A549 (cell line): ENCODE results near the gene PKHD1. TPM values are rescaled to one million over a fixed set of nuclear protein-coding genes. Genes with fewer than 3 reads are reported as not detected.

ENCODE experiments used
- ATAC-seq, 2 experiments: fragments of 200-7000 bp in 1 of 2; fragments of >200 bp in 1 of 2; cut with Nextera tagmentation in 1 of 2; cut with Tn5 transposase in 1 of 2; 3 replicates each; pipeline versions ENCODE4 v1.8.0 to v1.9.1; 2018 to 2020; ENCODE audit warnings: mild to moderate bottlenecking in 1 of 2, moderate library complexity in 1 of 2
- CTCF ChIA-PET: fragments of 300-600 bp; sonication (Branson Sonifier 250); formaldehyde crosslinking; extraction: SDS; loops from one replicate; lab custom pipeline; 2021; ENCODE audit warnings: antibody characterized with exemption, inconsistent platforms; lab: Yijun Ruan, JAX
- POLR2A ChIA-PET: fragments of 350-600 bp; formaldehyde crosslinking; extraction: SDS; loops from one replicate; lab custom pipeline; 2021; ENCODE audit warnings: antibody characterized with exemption, inconsistent platforms; lab: Yijun Ruan, JAX
- DNase-seq, 2 experiments: peaks; one replicate each; pipeline versions ENCODE4 v3.0.0 to v3.0.0-alpha.2; 2011 to 2016; ENCODE audit warnings: low read depth in 1 of 2, low spot score in 1 of 2
- FAIRE-seq: peaks from 2 replicates; lab custom pipeline; 2011; peaks lifted over from hg19 to GRCh38; lab: Jason Lieb, UNC
- H3K27ac ChIP-seq, 2 experiments: fragments of >200 bp; sonication (Bioruptor Twin); formaldehyde crosslinking; 3 replicates each; pipeline ENCODE4 v1.5.1; 2016 to 2017
- H3K4me1 ChIP-seq: fragments of >200 bp; sonication (Bioruptor Twin); formaldehyde crosslinking; 3 replicates; pipeline ENCODE4 v1.6.1; 2016
- H3K4me2 ChIP-seq: fragments of >200 bp; sonication (Bioruptor Twin); formaldehyde crosslinking; 3 replicates; pipeline ENCODE4 v1.6.1; 2016
- H3K4me3 ChIP-seq: fragments of >200 bp; sonication (Bioruptor Twin); formaldehyde crosslinking; 3 replicates; pipeline ENCODE4 v1.5.1; 2016
- H3K9me3 ChIP-seq: fragments of >200 bp; sonication (Bioruptor Twin); formaldehyde crosslinking; 3 replicates; pipeline ENCODE4 v1.6.1; 2016
- ATOH8 ChIP-seq: fragments of 250-450 bp; sonication (Bioruptor Pico); IDR thresholded peaks from 2 replicates; pipeline ENCODE4 v1.5.0; 2020; ENCODE audit warnings: low read depth, mild to moderate bottlenecking, moderate library complexity
- BCL3 ChIP-seq: fragments of >200 bp; sonication (Bioruptor Twin); formaldehyde crosslinking; IDR thresholded peaks from 3 replicates; pipeline ENCODE4 v1.6.1; 2016
- CBX2 ChIP-seq: fragments of 200-600 bp; sonication (generic); IDR thresholded peaks from 2 replicates; pipeline ENCODE4 v1.6.1; 2016; ENCODE audit warnings: low read depth, mild to moderate bottlenecking, borderline replicate concordance
- CBX8 ChIP-seq: fragments of 200-600 bp; sonication (generic); IDR thresholded peaks from 2 replicates; pipeline ENCODE4 v1.6.1; 2016
- CEBPB ChIP-seq, 2 experiments: fragments of >200 bp in 1 of 2; sonication (Bioruptor Twin) in 1 of 2; formaldehyde crosslinking in 1 of 2; IDR thresholded peaks; 2 replicates each; pipeline ENCODE4 v1.6.1; 2012 to 2016
- E2F6 ChIP-seq: IDR thresholded peaks from 2 replicates; pipeline ENCODE4 v1.6.1; 2012; ENCODE audit warnings: low read depth, borderline replicate concordance
- EP300 ChIP-seq, 2 experiments: fragments of >200 bp; sonication (Bioruptor Twin); formaldehyde crosslinking; IDR thresholded peaks; 2 replicates in 1 of 2; 3 replicates in 1 of 2; pipeline ENCODE4 v1.6.1; 2016 to 2017
- FOSB ChIP-seq: fragments of 250-450 bp; sonication (Bioruptor Pico); IDR thresholded peaks from 2 replicates; pipeline ENCODE4 v1.5.0; 2020; ENCODE audit warnings: mild to moderate bottlenecking, moderate library complexity
- HDAC2 ChIP-seq: fragments of 200-600 bp; sonication (generic); IDR thresholded peaks from 2 replicates; pipeline ENCODE4 v1.6.1; 2016
- HEYL ChIP-seq: fragments of 250-450 bp; sonication (Bioruptor Pico); IDR thresholded peaks from 2 replicates; pipeline ENCODE4 v1.8.0; 2021; ENCODE audit warnings: mild to moderate bottlenecking, moderate library complexity
- HOXA7 ChIP-seq: fragments of 250-450 bp; sonication (Bioruptor Pico); IDR thresholded peaks from 2 replicates; pipeline ENCODE4 v1.5.0; 2020; ENCODE audit warnings: mild to moderate bottlenecking, moderate library complexity
- HOXB5 ChIP-seq: fragments of 250-450 bp; sonication (Bioruptor Pico); IDR thresholded peaks from 2 replicates; pipeline ENCODE4 v1.5.0; 2020; ENCODE audit warnings: mild to moderate bottlenecking, moderate library complexity
- KDM1A ChIP-seq: fragments of 200-600 bp; sonication (generic); IDR thresholded peaks from 2 replicates; pipeline ENCODE4 v1.6.1; 2016; ENCODE audit warnings: low read depth, mild to moderate bottlenecking
- NPAS2 ChIP-seq: fragments of 250-450 bp; sonication (Bioruptor Pico); IDR thresholded peaks from 2 replicates; pipeline ENCODE4 v1.8.0; 2022; ENCODE audit warnings: mild to moderate bottlenecking, moderate library complexity, borderline replicate concordance
- PHF8 ChIP-seq: fragments of 200-600 bp; sonication (generic); IDR thresholded peaks from 2 replicates; pipeline ENCODE4 v1.6.1; 2016; ENCODE audit warnings: low read depth, mild to moderate bottlenecking, antibody characterized with exemption, moderate library complexity, borderline replicate concordance
- POLR2A ChIP-seq: IDR thresholded peaks from 2 replicates; pipeline ENCODE4 v1.6.1; 2012; ENCODE audit warnings: mild to moderate bottlenecking, low read length
- RAD21 ChIP-seq, 2 experiments: fragments of >200 bp in 1 of 2; sonication (Bioruptor Twin) in 1 of 2; formaldehyde crosslinking in 1 of 2; IDR thresholded peaks in 1 of 2; conservative IDR thresholded peaks in 1 of 2; 2 replicates in 1 of 2; 3 replicates in 1 of 2; pipeline ENCODE4 v1.6.1; 2012 to 2018; ENCODE audit warnings: inconsistent platforms in 1 of 2
- RARB ChIP-seq: fragments of 250-450 bp; sonication (Bioruptor Pico); IDR thresholded peaks from 2 replicates; pipeline ENCODE4 v1.8.0; 2021; ENCODE audit warnings: mild to moderate bottlenecking, moderate library complexity
- RCOR1 ChIP-seq: fragments of 150-350 bp; IDR thresholded peaks from 2 replicates; pipeline ENCODE4 v1.6.1; 2014; ENCODE audit warnings: antibody characterized with exemption, low read length, low read depth
- USF2 ChIP-seq: fragments of 450-650 bp; IDR thresholded peaks from 2 replicates; pipeline ENCODE4 v1.6.1; 2014; ENCODE audit warnings: antibody characterized with exemption
- ZFP36 ChIP-seq: fragments of 450-650 bp; IDR thresholded peaks from 2 replicates; pipeline ENCODE4 v1.6.1; 2014; ENCODE audit warnings: borderline replicate concordance; ENCODE audit not compliant: partially characterized antibody
- ZNF302 ChIP-seq: fragments of 250-450 bp; sonication (Bioruptor Pico); IDR thresholded peaks from 2 replicates; pipeline ENCODE4 v1.9.0; 2021; ENCODE audit warnings: inconsistent platforms, mild to moderate bottlenecking, moderate library complexity
- ZSCAN20 ChIP-seq: fragments of 250-450 bp; sonication (Bioruptor Pico); IDR thresholded peaks from 2 replicates; pipeline ENCODE4 v1.8.0; 2022; ENCODE audit warnings: mild to moderate bottlenecking, moderate library complexity
- WGBS: methylation state at CpG from one replicate; pipeline ENCODE4 v1.1.6; 2017; ENCODE audit errors: missing lambda C conversion rate; 5-methylcytosine and 5-hydroxymethylcytosine counted together
- polyA plus RNA-seq, 4 experiments: library from polyadenylated mRNA; depleted of rRNA in 3 of 4; stranded (reverse); fragments of >200 nt; fragmentation: RNase III in 1 of 4; extraction: RNeasy Plus Mini Kit Qiagen cat#74134 plus additional on column Dnase treatment in 1 of 4; gene quantifications; 2 replicates in 3 of 4; 3 replicates in 1 of 4; pipeline ENCODE4 v1.2.3, GENCODE V29; 2011 to 2017
- TF ChIP-seq, protein P1 (sequence below): fragments of >200 bp; sonication (Bioruptor Twin); formaldehyde crosslinking; IDR thresholded peaks from 3 replicates; pipeline ENCODE4 v1.5.1; 2016
- TF ChIP-seq, protein P2 (sequence below): fragments of 250-450 bp; sonication (Bioruptor Pico); IDR thresholded peaks from 2 replicates; pipeline ENCODE4 v1.5.0; 2021; ENCODE audit warnings: mild to moderate bottlenecking, moderate library complexity, borderline replicate concordance

The PKHD1 gene
- polyA plus RNA-seq, 2 of the 4 experiments (the other 2 are of a cell fraction), result not detected

DNA sequence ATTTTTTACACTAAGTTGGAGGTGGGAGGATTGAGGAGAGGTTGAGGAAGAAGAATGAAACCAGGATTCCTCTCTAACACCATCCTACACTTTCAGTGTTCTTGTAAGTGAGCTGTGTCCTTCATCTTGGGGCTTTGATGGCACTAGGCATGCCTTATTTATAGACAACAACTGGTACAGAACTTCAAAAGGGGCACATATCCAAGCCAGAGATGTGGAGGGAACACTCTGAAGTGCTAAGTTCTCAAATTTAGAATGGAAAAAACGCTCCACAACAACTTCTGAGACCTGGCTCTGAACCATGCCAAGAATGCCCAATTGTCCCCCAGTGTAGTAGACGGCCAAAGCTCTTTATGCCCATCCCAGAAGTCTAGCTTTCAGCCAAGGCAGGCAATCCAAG is 16.2 kb upstream of the PKHD1 start:
- POLR2A ChIA-PET, result no interaction called here
- no peak for TF ChIP-seq FOSB
- TF ChIP-seq HEYL (CRISPR knock-in tag), result no peak
- TF ChIP-seq KDM1A, result no peak
- TF ChIP-seq ZFP36, result no peak
- TF ChIP-seq, protein P1, sequence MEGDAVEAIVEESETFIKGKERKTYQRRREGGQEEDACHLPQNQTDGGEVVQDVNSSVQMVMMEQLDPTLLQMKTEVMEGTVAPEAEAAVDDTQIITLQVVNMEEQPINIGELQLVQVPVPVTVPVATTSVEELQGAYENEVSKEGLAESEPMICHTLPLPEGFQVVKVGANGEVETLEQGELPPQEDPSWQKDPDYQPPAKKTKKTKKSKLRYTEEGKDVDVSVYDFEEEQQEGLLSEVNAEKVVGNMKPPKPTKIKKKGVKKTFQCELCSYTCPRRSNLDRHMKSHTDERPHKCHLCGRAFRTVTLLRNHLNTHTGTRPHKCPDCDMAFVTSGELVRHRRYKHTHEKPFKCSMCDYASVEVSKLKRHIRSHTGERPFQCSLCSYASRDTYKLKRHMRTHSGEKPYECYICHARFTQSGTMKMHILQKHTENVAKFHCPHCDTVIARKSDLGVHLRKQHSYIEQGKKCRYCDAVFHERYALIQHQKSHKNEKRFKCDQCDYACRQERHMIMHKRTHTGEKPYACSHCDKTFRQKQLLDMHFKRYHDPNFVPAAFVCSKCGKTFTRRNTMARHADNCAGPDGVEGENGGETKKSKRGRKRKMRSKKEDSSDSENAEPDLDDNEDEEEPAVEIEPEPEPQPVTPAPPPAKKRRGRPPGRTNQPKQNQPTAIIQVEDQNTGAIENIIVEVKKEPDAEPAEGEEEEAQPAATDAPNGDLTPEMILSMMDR, result no peak
- TF ChIP-seq RCOR1, result no peak
- TF ChIP-seq HOXA7 (CRISPR knock-in tag), result no peak
- no peak for TF ChIP-seq ZNF302 (CRISPR knock-in tag)
- no peak for TF ChIP-seq EP300 (IDR thresholded peaks at IDR 0.05)
- no peak for TF ChIP-seq BCL3
- TF ChIP-seq PHF8, result no peak
- TF ChIP-seq CBX8, result no peak
- TF ChIP-seq HDAC2, result no peak
- no peak for TF ChIP-seq RAD21 (conservative IDR thresholded peaks at IDR 0.05 in 1 of 2, IDR thresholded peaks at IDR 0.05 in 1 of 2)
- TF ChIP-seq CEBPB (IDR thresholded peaks at IDR 0.05), result no peak
- TF ChIP-seq, protein P2, sequence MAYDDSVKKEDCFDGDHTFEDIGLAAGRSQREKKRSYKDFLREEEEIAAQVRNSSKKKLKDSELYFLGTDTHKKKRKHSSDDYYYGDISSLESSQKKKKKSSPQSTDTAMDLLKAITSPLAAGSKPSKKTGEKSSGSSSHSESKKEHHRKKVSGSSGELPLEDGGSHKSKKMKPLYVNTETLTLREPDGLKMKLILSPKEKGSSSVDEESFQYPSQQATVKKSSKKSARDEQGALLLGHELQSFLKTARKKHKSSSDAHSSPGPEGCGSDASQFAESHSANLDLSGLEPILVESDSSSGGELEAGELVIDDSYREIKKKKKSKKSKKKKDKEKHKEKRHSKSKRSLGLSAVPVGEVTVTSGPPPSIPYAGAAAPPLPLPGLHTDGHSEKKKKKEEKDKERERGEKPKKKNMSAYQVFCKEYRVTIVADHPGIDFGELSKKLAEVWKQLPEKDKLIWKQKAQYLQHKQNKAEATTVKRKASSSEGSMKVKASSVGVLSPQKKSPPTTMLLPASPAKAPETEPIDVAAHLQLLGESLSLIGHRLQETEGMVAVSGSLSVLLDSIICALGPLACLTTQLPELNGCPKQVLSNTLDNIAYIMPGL, result no peak
- no peak for TF ChIP-seq ZSCAN20
- CTCF ChIA-PET, result interaction anchor here (0.6 kb wide), 1 partner anchor 529 kb away, joined by 3 read pairs; no protein-coding TSS in a partner anchor

GRCh38 chr6:52102405-52102804 is 15.0 kb upstream of the PKHD1 start:
- Histone ChIP-seq H3K4me2 (no peak overlapping the region), H3K27ac (no peak overlapping the region), H3K9me3 (no peaks in the 10 kb centered on the region), H3K4me1 (no peaks in the 10 kb centered on the region), H3K4me3 (no peak overlapping the region)
- no peak for TF ChIP-seq E2F6
- no peak for TF ChIP-seq ATOH8 (CRISPR knock-in tag)
- TF ChIP-seq CBX2, result no peak
- no peak for TF ChIP-seq CBX8
- TF ChIP-seq PHF8, result no peak
- no peak for TF ChIP-seq USF2
- no peak for TF ChIP-seq RARB
- TF ChIP-seq POLR2A, result no peak
- no peak for TF ChIP-seq HOXB5 (CRISPR knock-in tag)
- TF ChIP-seq NPAS2 (CRISPR knock-in tag), result no peak
- POLR2A ChIA-PET, result no interaction called here
- CTCF ChIA-PET, result no interaction called here
- 0% methylated on average over 1 of the region's 1 CpG for WGBS
- ATAC-seq (no peak), FAIRE-seq (no peak), DNase-seq (no peak)

More for the DNA sequence above, 16.2 kb upstream of the PKHD1 start:
- Histone ChIP-seq H3K4me1 (no peaks in the 10 kb centered on the region), H3K4me3 (no peak overlapping the region), H3K9me3 (no peaks in the 10 kb centered on the region), H3K27ac (no peak overlapping the region), H3K4me2 (no peak overlapping the region)
- no peak for DNase-seq
- WGBS, result 2% methylated on average over 2 of the region's 2 CpGs
- ATAC-seq, result no peak
- FAIRE-seq, result no peak
